Cardiac septum (tissue), 1 donor: ENCODE data around the gene LCP2. TPM values are rescaled to one million over a fixed set of nuclear protein-coding genes. Genes with fewer than 3 reads are reported as not detected.

Experiments used
- DNase-seq: peaks from one replicate; pipeline ENCODE4 v3.0.0-alpha.2; 2020; ENCODE audit warnings: low spot score
- intact Hi-C: fragments of 100-400 bp; cut with DNase I; formaldehyde crosslinking; loops from one replicate; pipeline ENCODE4 v1.14.0; 2022
- total RNA-seq: library from RNA; stranded (reverse); fragmentation: NEBNext Ultra II Directional; extraction: Animal tissue kit (Norgen Biotek cat#: 25700); gene quantifications from one replicate; pipeline ENCODE4 v1.2.1, GENCODE V29; 2021
- donor health status: DM: no; HTN: no; CAD: no.

LCP2 gene
- total RNA-seq, 1 donor from 2014 or later, result 6.2 TPM

DNA sequence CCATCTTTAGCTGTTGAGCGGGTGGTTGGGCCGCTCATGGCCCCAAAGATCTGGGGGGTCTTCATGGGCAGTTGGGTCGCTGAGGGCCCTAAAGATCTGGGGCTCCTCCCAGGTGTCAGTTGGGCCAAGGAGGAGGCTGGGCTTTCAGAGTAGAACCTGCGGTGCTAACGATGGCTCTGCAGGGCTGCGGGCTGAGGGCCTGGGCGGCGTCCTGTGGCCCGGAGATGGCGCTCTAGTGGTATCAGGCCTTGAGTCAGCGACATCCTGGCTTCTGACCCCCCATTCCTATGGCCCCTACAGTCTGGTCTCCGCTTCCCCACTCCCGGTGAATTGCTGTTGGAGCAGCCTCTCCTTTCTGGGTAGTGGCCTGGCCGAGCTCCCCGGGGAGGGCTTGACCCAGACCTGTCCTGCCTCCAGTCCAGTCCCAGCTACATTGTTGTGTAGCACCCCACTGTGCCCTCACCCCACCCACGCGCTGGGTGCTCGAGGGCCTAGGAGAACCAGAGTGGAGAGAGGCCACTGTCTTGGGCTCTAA, 64.2 kb downstream of the LCP2 start:
- intact Hi-C loops, result no loop called here

DNA sequence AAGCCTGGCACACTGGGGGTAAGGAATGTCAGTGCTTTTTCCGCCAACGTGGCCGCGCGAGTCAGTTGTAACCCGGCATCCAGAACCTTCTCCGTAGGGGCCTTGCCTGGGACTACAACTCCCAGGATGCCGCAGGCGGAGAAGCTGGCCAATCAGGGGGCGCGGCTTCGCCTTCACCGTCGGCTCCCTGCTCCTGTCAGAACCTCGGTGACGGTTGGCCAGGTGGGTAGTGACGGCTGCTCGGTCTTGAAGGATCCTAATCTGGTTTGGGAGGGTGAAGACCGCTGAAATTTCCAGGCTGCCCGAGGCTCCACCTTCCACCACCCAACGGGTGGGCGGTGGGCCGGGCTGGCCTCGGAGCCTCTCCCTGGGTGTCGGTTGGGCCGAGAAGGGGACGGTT, 64.8 kb downstream of the LCP2 start, which contains the start of gene C5orf58:
Gene C5orf58 (plus strand): TSS at position 200 of the 400 bp plus-strand sequence. CDS start 1,992 bp downstream, outside the sequence.
- DNase-seq, result no peak
- intact Hi-C loops, result no loop called here

More for the DNA sequence above, 64.2 kb downstream of the LCP2 start:
- no peak for DNase-seq

GRCh38 chr5:170228762-170229435, 68.7 kb downstream of the LCP2 start:
- intact Hi-C loops, result loop anchor here (5.0 to 10.0 kb wide), 2 partner anchors 108 to 406 kb away; no protein-coding TSS in a partner anchor

GRCh38 chr5:170226661-170227060, 70.9 kb downstream of the LCP2 start:
- DNase-seq, result no peak
- intact Hi-C loops, result loop anchor here (2.0 to 10.0 kb wide), 3 partner anchors 111 to 408 kb away; no protein-coding TSS in a partner anchor

More at GRCh38 chr5:170228762-170229435, 68.7 kb downstream of the LCP2 start:
- no peak for DNase-seq

DNA sequence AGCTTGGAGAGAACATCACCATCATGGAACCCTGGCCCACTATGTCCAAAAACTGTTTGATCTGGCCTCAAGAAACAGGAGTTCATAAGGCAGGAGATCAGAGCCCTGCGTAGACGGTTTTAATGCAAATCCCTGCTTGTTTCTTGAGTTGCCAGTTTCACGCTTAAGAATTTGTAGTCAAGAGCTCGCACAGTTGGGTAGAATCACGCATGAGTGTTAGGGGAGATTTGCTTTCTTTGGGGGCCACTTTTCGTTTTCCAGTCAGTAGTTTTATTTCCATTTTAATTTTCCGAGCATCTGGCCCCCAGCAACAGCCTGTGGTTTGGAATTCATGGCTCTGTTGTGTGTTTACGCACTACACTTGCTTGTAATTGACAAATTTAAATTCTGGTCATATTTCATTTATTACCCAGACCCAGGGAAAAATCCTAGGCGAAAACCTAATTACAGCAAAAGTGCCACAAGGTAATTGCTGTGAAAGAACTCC, 71.4 kb downstream of the LCP2 start:
- no peak for DNase-seq
- intact Hi-C loops, result loop anchor here (2.0 to 10.0 kb wide), 3 partner anchors 111 to 409 kb away; no protein-coding TSS in a partner anchor

GRCh38 chr5:170225326-170226128, 72.0 kb downstream of the LCP2 start:
- intact Hi-C loops, result loop anchor here (2.0 to 10.0 kb wide), 3 partner anchors 112 to 409 kb away; no protein-coding TSS in a partner anchor
- no peak for DNase-seq

DNA sequence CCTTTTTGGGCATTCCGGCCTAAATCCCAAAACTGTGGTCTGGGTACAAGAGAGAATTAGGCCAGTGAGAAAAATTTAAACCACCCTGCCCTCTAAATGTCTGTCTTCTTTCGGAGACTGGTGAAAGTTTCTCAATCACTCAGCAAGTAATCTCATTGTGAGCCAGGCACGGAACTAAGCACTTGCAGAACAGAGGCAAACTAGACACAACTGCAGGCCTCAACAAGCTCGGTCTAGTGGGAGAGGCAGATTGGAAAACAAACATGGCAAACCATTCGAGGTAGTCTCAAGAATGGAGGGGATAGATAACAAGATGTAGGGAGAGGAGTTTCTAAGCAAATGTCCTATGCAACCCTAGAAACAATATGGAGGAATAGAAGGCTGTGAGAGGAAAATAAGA, 73.7 kb downstream of the LCP2 start:
- intact Hi-C loops, result loop anchor here (10.0 kb wide), 1 partner anchor 411 kb away; no protein-coding TSS in a partner anchor
- no peak for DNase-seq

DNA sequence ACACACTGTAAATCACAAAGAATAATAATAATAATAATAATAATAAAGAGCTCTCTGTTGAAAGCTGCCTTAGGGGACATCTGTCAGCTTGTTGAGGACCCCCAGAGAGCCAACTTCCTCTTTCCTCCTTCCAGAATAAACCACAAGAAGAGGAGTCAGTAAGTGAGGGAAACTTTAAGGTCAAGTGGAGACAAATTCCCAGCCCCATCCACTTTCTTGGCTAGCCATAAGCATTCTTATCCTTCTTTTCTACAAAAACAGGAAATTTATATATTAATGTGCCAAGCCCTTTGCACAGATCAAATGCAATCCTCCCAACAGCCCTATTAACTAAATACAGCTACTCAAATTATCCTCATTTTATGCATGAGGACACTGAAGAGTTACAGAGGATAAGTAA, 74.2 kb downstream of the LCP2 start:
- no peak for DNase-seq
- intact Hi-C loops, result loop anchor here (10.0 kb wide), 1 partner anchor 411 kb away; no protein-coding TSS in a partner anchor

DNA sequence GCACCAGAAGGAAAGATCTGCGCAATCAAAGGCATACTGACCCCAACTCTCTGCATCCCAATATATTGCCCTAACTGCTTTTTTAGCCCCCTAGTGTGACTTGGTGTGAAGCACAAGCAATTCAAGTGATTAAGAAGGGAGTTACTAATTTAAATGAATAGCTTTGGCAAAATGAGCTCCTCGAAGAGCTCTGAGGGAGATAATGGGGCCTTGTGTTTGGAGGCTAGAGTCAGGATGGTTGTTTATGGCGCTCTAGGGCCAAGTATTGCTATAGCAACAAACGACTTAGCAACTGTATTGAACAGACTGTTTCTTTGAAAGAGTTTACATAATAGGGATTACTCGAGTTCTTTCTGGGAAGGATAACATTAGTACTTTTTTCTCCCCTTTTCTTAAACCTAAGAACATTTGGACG, 76.2 kb downstream of the LCP2 start:
- intact Hi-C loops, result loop anchor here (10.0 kb wide), 1 partner anchor 413 kb away; no protein-coding TSS in a partner anchor
- no peak for DNase-seq

GRCh38 chr5:170220191-170220590, 77.4 kb downstream of the LCP2 start:
- intact Hi-C loops, result loop anchor here (10.0 kb wide), 1 partner anchor 415 kb away; no protein-coding TSS in a partner anchor
- no peak for DNase-seq

DNA sequence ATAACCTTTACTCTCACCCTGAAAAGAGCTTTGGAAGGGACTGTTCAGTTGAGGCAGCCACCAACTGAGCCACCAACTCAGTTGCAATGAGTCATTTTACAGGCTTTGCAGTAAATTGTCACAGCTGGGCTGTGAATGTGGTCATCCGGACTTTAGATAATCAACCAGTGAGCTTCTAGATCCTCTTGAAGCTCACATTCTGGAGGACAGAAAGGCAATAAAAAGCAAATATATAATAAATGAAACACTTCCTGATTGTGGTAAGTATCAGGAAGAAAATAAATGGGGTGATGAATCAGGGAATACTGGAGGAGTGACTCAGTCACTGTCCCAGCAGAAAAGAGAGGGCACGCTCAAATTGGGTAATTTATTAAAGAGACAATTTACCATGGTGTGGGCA, 78.0 kb downstream of the LCP2 start:
- intact Hi-C loops, result loop anchor here (10.0 kb wide), 1 partner anchor 415 kb away; no protein-coding TSS in a partner anchor
- DNase-seq, result no peak

DNA sequence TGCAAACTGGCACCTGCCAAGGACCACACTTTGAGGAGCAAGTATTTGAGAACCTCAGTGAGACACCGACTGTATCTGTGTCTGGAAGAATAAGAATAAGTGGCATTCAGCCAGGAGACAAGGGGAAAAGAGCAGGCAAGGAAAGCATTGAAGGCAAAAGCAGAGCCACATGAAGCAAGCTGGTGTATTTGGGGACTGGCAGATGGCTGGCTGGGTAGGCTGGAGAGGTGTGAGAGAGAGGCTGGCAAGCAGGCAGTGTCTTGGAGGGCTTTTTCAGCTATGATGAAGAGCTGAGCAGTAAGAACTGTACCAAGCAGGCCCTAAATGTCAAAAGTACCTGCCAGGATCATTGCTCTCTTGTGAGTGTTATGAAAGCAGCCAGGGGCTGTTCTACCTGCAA, 78.9 kb downstream of the LCP2 start:
- intact Hi-C loops, result no loop called here
- DNase-seq, result no peak

DNA sequence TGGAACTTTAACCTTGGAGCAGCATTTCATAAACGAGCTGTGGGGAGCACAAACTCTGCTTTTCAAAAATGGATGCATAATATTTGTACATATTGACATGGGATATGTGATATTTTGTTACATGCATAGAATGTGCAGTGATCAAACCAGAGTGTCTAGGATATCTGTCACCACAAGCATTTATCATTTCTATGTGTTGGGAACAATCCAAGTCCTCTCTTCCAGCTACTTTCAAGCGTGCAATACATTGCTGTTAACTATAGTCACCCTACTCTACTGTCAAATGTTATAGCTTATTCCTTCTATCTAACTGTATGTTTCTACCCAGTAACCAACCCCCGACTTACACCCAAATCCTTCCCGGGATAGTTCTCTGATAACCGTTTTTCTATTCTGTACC, 79.7 kb downstream of the LCP2 start:
- intact Hi-C loops, result no loop called here
- no peak for DNase-seq

GRCh38 chr5:170216257-170216864, 81.2 kb downstream of the LCP2 start:
- intact Hi-C loops, result no loop called here
- DNase-seq, result no peak

DNA sequence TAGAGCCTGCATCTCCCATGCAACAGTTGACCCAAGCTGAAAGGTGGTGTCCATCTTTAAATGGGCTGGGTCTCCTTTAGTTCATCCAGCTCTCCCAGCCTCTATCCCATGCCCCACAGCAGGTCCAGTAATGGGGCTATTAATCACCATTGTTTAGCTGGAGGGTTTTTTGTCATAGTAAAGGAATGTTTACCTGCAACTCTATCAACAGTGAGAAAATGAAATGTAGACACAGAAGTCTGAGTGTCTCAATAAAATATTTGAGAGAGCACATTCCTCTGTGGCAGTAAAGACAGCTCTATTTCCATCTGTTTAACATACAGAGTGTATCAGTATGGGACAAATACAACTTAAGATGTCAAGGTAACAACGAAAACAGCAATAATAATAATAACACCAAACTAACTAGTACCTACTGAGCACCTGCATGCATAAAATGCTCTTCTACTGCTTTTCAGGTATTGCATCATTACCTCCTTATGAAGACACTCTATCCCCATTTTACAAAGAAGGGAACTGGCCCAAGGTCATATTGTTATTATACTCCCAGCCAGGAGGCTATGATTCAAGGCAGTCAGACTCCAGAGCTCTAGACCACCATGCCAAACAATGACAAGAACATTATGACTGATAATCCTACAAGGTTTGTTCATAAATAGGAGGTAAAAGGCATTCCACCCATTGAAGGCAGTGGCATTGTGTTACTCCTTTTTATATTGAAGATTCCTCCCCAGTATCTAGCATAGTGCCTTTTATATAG, 85.8 kb downstream of the LCP2 start:
- intact Hi-C loops, result no loop called here

GRCh38 chr5:170206958-170207357, 90.6 kb downstream of the LCP2 start:
- no peak for DNase-seq
- intact Hi-C loops, result no loop called here

More for the DNA sequence above, 85.8 kb downstream of the LCP2 start:
- no peak for DNase-seq

DNA sequence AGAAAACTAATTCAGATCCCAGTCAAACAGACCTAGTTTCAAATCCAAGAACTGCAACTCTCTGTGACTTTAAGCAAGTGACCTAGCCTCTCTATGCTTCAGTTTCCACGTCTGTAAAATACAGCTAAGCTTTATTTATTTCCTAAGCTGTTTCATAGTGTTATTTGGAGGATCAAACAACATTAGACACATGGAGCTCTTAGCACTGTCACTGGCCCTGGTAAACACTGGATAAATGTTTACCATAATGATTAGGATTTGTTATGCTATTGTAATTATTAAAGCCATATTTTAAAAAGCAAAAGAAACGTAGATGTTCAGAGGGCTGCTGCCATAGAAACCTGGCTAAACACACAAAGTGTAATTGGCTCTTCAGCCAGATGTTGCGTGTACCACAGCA, 91.4 kb downstream of the LCP2 start:
- intact Hi-C loops, result no loop called here
- no peak for DNase-seq

GRCh38 chr5:170204202-170204601, 93.4 kb downstream of the LCP2 start:
- intact Hi-C loops, result no loop called here
- no peak for DNase-seq

DNA sequence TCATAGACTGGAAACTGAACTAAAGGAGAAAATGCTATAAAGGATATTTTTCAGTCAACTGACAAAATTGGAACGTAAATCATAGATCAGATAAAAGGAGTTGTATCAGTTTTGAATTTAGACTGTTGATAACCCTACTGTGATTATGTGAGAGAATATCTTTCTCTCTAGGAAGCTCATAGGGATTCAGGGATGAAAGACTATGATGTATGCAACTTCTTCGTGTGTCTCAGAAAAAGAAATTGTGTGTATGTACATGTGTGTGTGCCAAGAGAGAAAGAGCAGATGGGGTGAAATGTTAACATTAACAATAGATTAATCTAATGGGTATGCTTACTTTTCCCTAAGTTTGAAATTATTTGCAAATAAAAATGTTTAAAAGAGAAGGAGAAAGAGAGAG, 95.5 kb downstream of the LCP2 start:
- intact Hi-C loops, result no loop called here
- no peak for DNase-seq
